ENCODE measurements around the gene SON. TPM values are rescaled to one million over a fixed set of nuclear protein-coding genes. Genes with fewer than 3 reads are reported as not detected.
A peak's percentile ranks its signal among the peaks of the same experiment; 100 is the strongest.

Gene SON
- total RNA-seq, 2 experiments from 2014 or later, result 243 to 352 TPM

- H2AFZ ChIP-seq (ENCODE audit: low read length), result no peak overlapping the region
- CTCF ChIA-PET (ENCODE audit: unreplicated experiment), result no interaction called here
- no peaks in the 10 kb centered on the region for H3K9me2 ChIP-seq (ENCODE audit: insufficient read depth, low read length)
- no TSS peak for BruUV-seq (replicated peaks)
- peaks cover 14% of the 10 kb centered on the region for H3K4me1 ChIP-seq (ENCODE audit: insufficient read depth, low read length, poor library complexity, severe bottlenecking)
- no peak overlapping the region for H3K27ac ChIP-seq (ENCODE audit: low read depth, low read length, poor library complexity, severe bottlenecking)
- peak overlapping the region; percentile 99 for H3K4me3 ChIP-seq (ENCODE audit: low read depth, low read length, poor library complexity, severe bottlenecking)
- intact Hi-C loops (cut with micrococcal nuclease; ENCODE audit: unreplicated experiment), result loop anchor here (5.0 kb wide), 3 partner anchors 47 to 927 kb away; partner anchors contain the start of genes CFAP298 and DNAJC28
- no peak for DNase-seq (ENCODE audit: low spot score)
- H3K79me2 ChIP-seq (ENCODE audit: insufficient read depth, low read depth, low read length), result peaks cover 83% of the 10 kb centered on the region
- POLR2A ChIA-PET, result interaction anchor here (0.7 kb wide), 1 partner anchor 104 kb away, joined by 3 read pairs; no protein-coding TSS in a partner anchor
- peaks cover 12% of the 10 kb centered on the region for H4K20me1 ChIP-seq (ENCODE audit: insufficient read depth, low read length)
- TF ChIP-seq EZH2phosphoT487 (IDR thresholded peaks at IDR 0.05; ENCODE audit: borderline replicate concordance, low read depth, low read length), result no peak
- no peak for TF ChIP-seq CTCF (conservative IDR thresholded peaks at IDR 0.05; ENCODE audit: low read length)
- H3K36me3 ChIP-seq (ENCODE audit: insufficient read depth, low read length), result peaks cover 75% of the 10 kb centered on the region
- peaks cover 5% of the 10 kb centered on the region; the same call in 1 of the 2 replicates for H3K9me3 ChIP-seq (ENCODE audit: low read length)
- peak overlapping the region; percentile 79 for H3K4me2 ChIP-seq (ENCODE audit: low read length)
These were observed 3.2 kb upstream of the SON start for GRCh38 chr21:33539616-33540015.

GRCh38 chr21:33540711-33541104 lies 2.1 kb upstream of the SON start:
- ChIA-PET CTCF (ENCODE audit: unreplicated experiment) (no interaction called here), POLR2A (interaction anchor here (0.7 to 1.2 kb wide), 2 partner anchors 61 to 100 kb away, joined by 3 to 4 read pairs; partner anchors contain the start of gene TMEM50B)
- Histone ChIP-seq H3K9me2 (ENCODE audit: insufficient read depth, low read length) (no peaks in the 10 kb centered on the region), H3K4me2 (ENCODE audit: low read length) (peak overlapping the region; percentile 79), H4K20me1 (ENCODE audit: insufficient read depth, low read length) (peaks cover 23% of the 10 kb centered on the region), H2AFZ (ENCODE audit: low read length) (no peak overlapping the region), H3K79me2 (ENCODE audit: insufficient read depth, low read depth, low read length) (peaks cover 86% of the 10 kb centered on the region), H3K4me3 (ENCODE audit: low read depth, low read length, poor library complexity, severe bottlenecking) (peak overlapping the region; percentile 99), H3K4me1 (ENCODE audit: insufficient read depth, low read length, poor library complexity, severe bottlenecking) (peaks cover 22% of the 10 kb centered on the region), H3K36me3 (ENCODE audit: insufficient read depth, low read length) (peaks cover 73% of the 10 kb centered on the region), H3K27ac (ENCODE audit: low read depth, low read length, poor library complexity, severe bottlenecking) (peak overlapping the region; percentile 95), H3K9me3 (ENCODE audit: low read length) (peaks cover 5% of the 10 kb centered on the region; the same call in 1 of the 2 replicates)
- intact Hi-C loops (cut with micrococcal nuclease; ENCODE audit: unreplicated experiment), result loop anchor here (5.0 kb wide), 3 partner anchors 48 to 928 kb away; partner anchors contain the start of genes CFAP298 and DNAJC28
- BruUV-seq (replicated peaks), result no TSS peak
- peak; percentile 7 for DNase-seq (ENCODE audit: low spot score)
- TF ChIP-seq CTCF (conservative IDR thresholded peaks at IDR 0.05; ENCODE audit: low read length), result no peak
- TF ChIP-seq EZH2phosphoT487 (IDR thresholded peaks at IDR 0.05; ENCODE audit: borderline replicate concordance, low read depth, low read length), result no peak

GRCh38 chr21:33541105-33541711 lies 1.6 kb upstream of the SON start:
- peak; percentile 57 for DNase-seq (ENCODE audit: low spot score)
- ChIA-PET CTCF (ENCODE audit: unreplicated experiment) (no interaction called here), POLR2A (interaction anchor here (0.7 to 1.2 kb wide), 2 partner anchors 61 to 101 kb away, joined by 3 to 4 read pairs; partner anchors contain the start of gene TMEM50B)
- intact Hi-C loops (cut with micrococcal nuclease; ENCODE audit: unreplicated experiment), result loop anchor here (5.0 kb wide), 3 partner anchors 49 to 929 kb away; partner anchors contain the start of genes CFAP298 and DNAJC28
- no peak for TF ChIP-seq EZH2phosphoT487 (IDR thresholded peaks at IDR 0.05; ENCODE audit: borderline replicate concordance, low read depth, low read length)
- TF ChIP-seq CTCF (conservative IDR thresholded peaks at IDR 0.05; ENCODE audit: low read length), result no peak
- peak overlapping the region; percentile 99 for H3K4me3 ChIP-seq (ENCODE audit: low read depth, low read length, poor library complexity, severe bottlenecking)
- peaks cover 91% of the 10 kb centered on the region for H3K79me2 ChIP-seq (ENCODE audit: insufficient read depth, low read depth, low read length)
- peak overlapping the region; percentile 79 for H3K4me2 ChIP-seq (ENCODE audit: low read length)
- peak overlapping the region; percentile 23; the same call in 1 of the 2 replicates for H2AFZ ChIP-seq (ENCODE audit: low read length)
- peak overlapping the region; percentile 95 for H3K27ac ChIP-seq (ENCODE audit: low read depth, low read length, poor library complexity, severe bottlenecking)
- H3K9me2 ChIP-seq (ENCODE audit: insufficient read depth, low read length), result no peaks in the 10 kb centered on the region
- peaks cover 5% of the 10 kb centered on the region; the same call in 1 of the 2 replicates for H3K9me3 ChIP-seq (ENCODE audit: low read length)
- H3K36me3 ChIP-seq (ENCODE audit: insufficient read depth, low read length), result peaks cover 73% of the 10 kb centered on the region
- H3K4me1 ChIP-seq (ENCODE audit: insufficient read depth, low read length, poor library complexity, severe bottlenecking), result peaks cover 27% of the 10 kb centered on the region
- H4K20me1 ChIP-seq (ENCODE audit: insufficient read depth, low read length), result peaks cover 26% of the 10 kb centered on the region
- no TSS peak for BruUV-seq (replicated peaks)
